SK-N-MC (cell line): ENCODE data around the gene JADE3.

ENCODE experiments used
- EZH2 ChIP-seq: fragments of 200-600 bp; sonication (generic); IDR thresholded peaks from one replicate; pipeline ENCODE4 v1.6.1; 2017; ENCODE audit warnings: antibody characterized with exemption
- POLR2AphosphoS5 ChIP-seq: IDR thresholded peaks from 2 replicates; pipeline ENCODE4 v1.6.1; 2012; ENCODE audit warnings: mild to moderate bottlenecking, low read depth, low read length, borderline replicate concordance

- TF ChIP-seq EZH2 (no peak), POLR2AphosphoS5 (no peak)
Observed at GRCh38 chrX:46991664-46992063, 79.4 kb downstream of the JADE3 start.
